Nephron (organoid): Measurements from ENCODE around the gene FIBCD1.
"Not testable (repeated sequence)": the region's sequence is repeated elsewhere in the genome, so short reads cannot be mapped to it uniquely, and the experiment has no call there.

Source experiments
- H3K27ac Mint-ChIP-seq, 3 experiments: 2 replicates each; pipeline ENCODE4 v1.8.0; 2020; ENCODE audit warnings: mixed read lengths in 3 of 3, mild to moderate bottlenecking in 2 of 3, moderate library complexity in 1 of 3
- H3K27me3 Mint-ChIP-seq: 2 replicates; pipeline ENCODE4 v1.8.0; 2021; ENCODE audit warnings: low read depth, mild to moderate bottlenecking, moderate library complexity, mixed read lengths
- H3K36me3 Mint-ChIP-seq: 2 replicates; pipeline ENCODE4 v1.8.0; 2020; ENCODE audit warnings: low read depth, mixed read lengths
- H3K4me1 Mint-ChIP-seq: 2 replicates; pipeline ENCODE4 v1.8.0; 2020; ENCODE audit warnings: mixed read lengths
- H3K4me3 Mint-ChIP-seq, 3 experiments: 2 replicates each; pipeline ENCODE4 v1.8.0; 2020; ENCODE audit warnings: mild to moderate bottlenecking in 3 of 3, mixed read lengths in 3 of 3, moderate library complexity in 2 of 3
- H3K9me3 Mint-ChIP-seq: 2 replicates; pipeline ENCODE4 v1.8.0; 2020; ENCODE audit warnings: mixed read lengths
- CTCF ChIP-seq, 3 experiments: fragments of 200-600 bp; sonication (generic); IDR thresholded peaks; one replicate each; pipeline ENCODE4 v1.5.0; 2021; ENCODE audit warnings: antibody characterized with exemption in 3 of 3; ENCODE audit not compliant: unreplicated experiment in 3 of 3

Gene FIBCD1

GRCh38 chr9:130955947-130956621 lies 17.0 kb upstream of the FIBCD1 start:
- peaks cover 34% of the 10 kb centered on the region for H3K27me3 Mint-ChIP-seq
- no peak for TF ChIP-seq CTCF (IDR thresholded peaks at IDR 0.05; ENCODE audit: unreplicated experiment in 3 of 3)
- peaks cover 6% of the 10 kb centered on the region for H3K36me3 Mint-ChIP-seq
- H3K4me3 Mint-ChIP-seq = no peak overlapping the region
- H3K27ac Mint-ChIP-seq = no peak overlapping the region
- H3K9me3 Mint-ChIP-seq = peaks cover 12% of the 10 kb centered on the region
- no peaks in the 10 kb centered on the region for H3K4me1 Mint-ChIP-seq

DNA sequence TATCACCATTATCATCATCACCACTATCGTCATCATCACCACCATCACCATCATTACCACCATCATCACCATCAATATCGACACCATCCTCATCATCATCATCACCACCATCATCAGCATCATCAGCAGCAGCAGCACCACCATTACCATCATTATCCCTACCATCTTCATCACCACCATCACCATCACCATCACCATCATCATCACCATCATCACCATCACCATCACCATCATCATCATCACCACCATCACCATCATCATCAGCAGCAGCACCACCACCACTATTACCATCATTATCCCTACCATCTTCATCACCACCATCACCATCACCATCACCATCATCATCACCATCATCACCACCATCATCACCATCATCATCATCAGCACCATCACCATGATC lies 15.9 kb upstream of the FIBCD1 start:
- not testable (repeated sequence) for H3K27ac Mint-ChIP-seq, H3K9me3 Mint-ChIP-seq, H3K4me3 Mint-ChIP-seq, H3K4me1 Mint-ChIP-seq, H3K36me3 Mint-ChIP-seq
- peaks cover 37% of the 10 kb centered on the region for H3K27me3 Mint-ChIP-seq

DNA sequence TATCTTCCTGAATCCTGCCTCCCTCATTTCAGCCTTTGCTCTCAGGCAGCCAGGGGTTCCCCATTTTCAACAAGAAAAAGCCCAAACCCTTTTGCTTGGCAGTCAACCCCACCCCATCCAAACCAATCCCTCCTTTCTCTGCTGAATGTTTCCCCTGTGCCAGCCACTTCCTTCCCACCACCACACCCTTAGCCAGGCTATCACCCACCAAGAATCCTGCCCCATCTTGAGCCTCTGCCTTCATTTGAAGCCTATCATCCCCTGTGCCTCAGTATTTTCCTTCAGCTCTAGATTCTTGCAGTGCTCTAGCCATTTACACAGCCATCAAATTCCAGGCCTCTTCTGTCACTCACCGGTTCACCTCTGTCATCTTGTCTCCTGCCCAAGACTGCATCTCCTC lies 15.3 kb upstream of the FIBCD1 start:
- H3K27ac Mint-ChIP-seq = no peak overlapping the region
- no peak for TF ChIP-seq CTCF (IDR thresholded peaks at IDR 0.05; ENCODE audit: unreplicated experiment in 3 of 3)
- peaks cover 43% of the 10 kb centered on the region for H3K27me3 Mint-ChIP-seq
- no peak overlapping the region for H3K4me3 Mint-ChIP-seq
- H3K4me1 Mint-ChIP-seq = no peaks in the 10 kb centered on the region
- peaks cover 13% of the 10 kb centered on the region for H3K9me3 Mint-ChIP-seq
- peaks cover 6% of the 10 kb centered on the region for H3K36me3 Mint-ChIP-seq

- no peak overlapping the region for H3K27ac Mint-ChIP-seq
- peaks cover 12% of the 10 kb centered on the region for H3K9me3 Mint-ChIP-seq
- H3K36me3 Mint-ChIP-seq = no peaks in the 10 kb centered on the region
- no peak overlapping the region for H3K4me3 Mint-ChIP-seq
- no peaks in the 10 kb centered on the region for H3K4me1 Mint-ChIP-seq
- no peak for TF ChIP-seq CTCF (IDR thresholded peaks at IDR 0.05; ENCODE audit: unreplicated experiment in 3 of 3)
- H3K27me3 Mint-ChIP-seq = peaks cover 60% of the 10 kb centered on the region
These were observed 13.2 kb upstream of the FIBCD1 start for GRCh38 chr9:130952065-130952762.

DNA sequence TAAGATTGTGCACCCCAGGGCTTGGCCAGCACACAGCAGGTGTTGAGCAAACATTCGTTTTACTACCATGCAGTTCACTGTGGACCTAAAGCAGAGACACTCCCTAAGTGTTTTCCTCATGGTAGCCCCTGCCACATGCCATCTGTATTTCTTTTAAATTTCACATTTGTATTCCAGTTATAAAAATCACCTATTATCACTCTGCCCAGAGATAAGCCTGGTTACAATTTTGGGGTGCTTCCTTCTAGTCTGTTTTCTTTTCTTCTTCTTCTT lies 10.9 kb upstream of the FIBCD1 start:
- peaks cover 80% of the 10 kb centered on the region for H3K27me3 Mint-ChIP-seq

More for the DNA sequence above, 10.9 kb upstream of the FIBCD1 start:
- peaks cover 12% of the 10 kb centered on the region for H3K9me3 Mint-ChIP-seq
- no peak overlapping the region for H3K4me3 Mint-ChIP-seq
- no peak overlapping the region for H3K27ac Mint-ChIP-seq
- no peaks in the 10 kb centered on the region for H3K36me3 Mint-ChIP-seq
- TF ChIP-seq CTCF (IDR thresholded peaks at IDR 0.05; ENCODE audit: unreplicated experiment in 3 of 3) = no peak
- H3K4me1 Mint-ChIP-seq = no peaks in the 10 kb centered on the region
